CD8-positive, alpha-beta memory T cell (primary cell): Measurements from ENCODE around the gene SMIM8. TPM values are rescaled to one million over a fixed set of nuclear protein-coding genes. Genes with fewer than 3 reads are reported as not detected.

Source experiments
- polyA plus RNA-seq: library from polyadenylated mRNA; unstranded; fragments of 300-500 nt; fragmentation: Illumina TruSeq; gene quantifications from one replicate; pipeline ENCODE4 v1.2.3, GENCODE V29; 2021
- total RNA-seq, 2 experiments: library from RNA; stranded (reverse); gene quantifications; one replicate each; pipeline ENCODE4 v1.2.3, GENCODE V29; 2021

SMIM8 gene
- total and polyA plus RNA-seq, 3 experiments from 2014 or later = 7.0 to 16.2 (median 9.4) TPM

Other genes with a start within 250 kb of the SMIM8 start
- not detected for gene CGA, start 227.5 kb upstream of the SMIM8 start, total RNA-seq
- gene CGA, start 227.5 kb upstream of the SMIM8 start, polyA plus RNA-seq = not detected
- 10 to 100 TPM; 49.3 to 50.7 TPM for gene ZNF292, start 167.0 kb upstream of the SMIM8 start, total RNA-seq
- 37.9 TPM for gene ZNF292, start 167.0 kb upstream of the SMIM8 start, polyA plus RNA-seq
- not detected for gene GJB7, start 6.7 kb downstream of the SMIM8 start, total RNA-seq
- 0.30 TPM for gene GJB7, start 6.7 kb downstream of the SMIM8 start, polyA plus RNA-seq
- 1 to 10 TPM; 1.5 TPM for gene C6orf163, start 22.2 kb downstream of the SMIM8 start, total RNA-seq
- 0.16 TPM for gene C6orf163, start 22.2 kb downstream of the SMIM8 start, polyA plus RNA-seq
- not detected for gene CFAP206, start 85.4 kb downstream of the SMIM8 start, total RNA-seq
- not detected for gene CFAP206, start 85.4 kb downstream of the SMIM8 start, polyA plus RNA-seq
- gene SLC35A1, start 150.4 kb downstream of the SMIM8 start, total RNA-seq = 10 to 100 TPM; 11.1 to 11.4 TPM
- gene SLC35A1, start 150.4 kb downstream of the SMIM8 start, polyA plus RNA-seq = 28.3 TPM